OCI-LY7 (cell line): Measurements from ENCODE around the gene ABCG8. TPM values are rescaled to one million over a fixed set of nuclear protein-coding genes. Genes with fewer than 3 reads are reported as not detected.

ENCODE experiments used
- BruUV-seq: library from RNA; stranded (reverse); fragments of 400-500 nt; replicated peaks from 2 replicates; lab custom pipeline; 2021; lab: Mats Ljungman, UMichigan
- CTCF ChIA-PET: fragments of 300-600 bp; sonication (Branson Sonifier 250); formaldehyde crosslinking; loops from one replicate; lab custom pipeline; 2022; ENCODE audit warnings: antibody characterized with exemption; ENCODE audit not compliant: unreplicated experiment; lab: Charles Lee
- POLR2A ChIA-PET: fragments of 300-600 bp; sonication (Branson Sonifier 250); formaldehyde crosslinking; loops from one replicate; lab custom pipeline; 2022; ENCODE audit warnings: antibody characterized with exemption; lab: Charles Lee
- DNase-seq: peaks from one replicate; pipeline ENCODE4 v3.0.0-alpha.2; 2015; ENCODE audit warnings: low spot score
- H2AFZ ChIP-seq: fragments of 200-600 bp; sonication (generic), shearing (Covaris generic); 2 replicates; pipeline ENCODE4 v1.6.1; 2014; ENCODE audit warnings: mild to moderate bottlenecking, antibody characterized with exemption, low read length, moderate library complexity
- H3K27ac ChIP-seq: fragments of 200-600 bp; sonication (generic); 2 replicates; pipeline ENCODE4 v1.5.1; 2014; ENCODE audit warnings: mixed run types, low read depth, mild to moderate bottlenecking, moderate library complexity, low read length, inconsistent platforms; ENCODE audit not compliant: poor library complexity, severe bottlenecking
- H3K36me3 ChIP-seq: fragments of 200-600 bp; sonication (generic); 2 replicates; pipeline ENCODE4 v1.6.1; 2014; ENCODE audit warnings: mild to moderate bottlenecking, antibody characterized with exemption, low read length, moderate library complexity, mixed read lengths; ENCODE audit not compliant: insufficient read depth
- H3K4me1 ChIP-seq: fragments of 200-600 bp; sonication (generic); 2 replicates; pipeline ENCODE4 v1.5.1; 2014; ENCODE audit warnings: mild to moderate bottlenecking, low read length; ENCODE audit not compliant: insufficient read depth, poor library complexity, severe bottlenecking
- H3K4me2 ChIP-seq: fragments of 200-600 bp; sonication (generic); 2 replicates; pipeline ENCODE4 v1.6.1; 2014; ENCODE audit warnings: mild to moderate bottlenecking, low read length
- H3K4me3 ChIP-seq: fragments of 200-600 bp; sonication (generic); 2 replicates; pipeline ENCODE4 v1.5.1; 2014; ENCODE audit warnings: mild to moderate bottlenecking, low read depth, low read length; ENCODE audit not compliant: poor library complexity, severe bottlenecking
- H3K79me2 ChIP-seq: fragments of 200-600 bp; sonication (generic); 2 replicates; pipeline ENCODE4 v1.6.1; 2016; ENCODE audit warnings: low read depth, mild to moderate bottlenecking, low read length, moderate library complexity, mixed read lengths; ENCODE audit not compliant: insufficient read depth
- H3K9me2 ChIP-seq: fragments of 200-600 bp; sonication (generic); 2 replicates; pipeline ENCODE4 v1.6.1; 2016; ENCODE audit warnings: mild to moderate bottlenecking, low read length, mixed read lengths; ENCODE audit not compliant: insufficient read depth
- H3K9me3 ChIP-seq: fragments of 200-600 bp; sonication (generic); 2 replicates; pipeline ENCODE4 v1.6.1; 2014; ENCODE audit warnings: mild to moderate bottlenecking, mixed run types, low read length, mixed read lengths
- H4K20me1 ChIP-seq: fragments of 200-600 bp; sonication (generic); 2 replicates; pipeline ENCODE4 v1.6.1; 2014; ENCODE audit warnings: mild to moderate bottlenecking, antibody characterized with exemption, low read length, moderate library complexity, mixed read lengths; ENCODE audit not compliant: insufficient read depth
- EZH2phosphoT487 ChIP-seq: fragments of 200-600 bp; sonication (generic); IDR thresholded peaks from 2 replicates; pipeline ENCODE4 v1.6.1; 2018; ENCODE audit warnings: low read depth, borderline replicate concordance, mild to moderate bottlenecking, mixed run types, antibody characterized with exemption, low read length, moderate library complexity, mixed read lengths
- intact Hi-C: fragments of 100-400 bp; cut with micrococcal nuclease; formaldehyde crosslinking; loops from one replicate; pipeline ENCODE4 v1.10.0; 2022; ENCODE audit not compliant: unreplicated experiment
- total RNA-seq, 2 experiments: library from RNA; depleted of rRNA in 1 of 2; stranded (reverse); fragments of >200 nt in 1 of 2; shearing (Covaris generic) in 1 of 2; gene quantifications; 2 replicates each; pipeline ENCODE4 v1.2.3, GENCODE V29; 2014 to 2022
- TF ChIP-seq, protein P1 (sequence below): fragments of 200-600 bp; sonication (generic); conservative IDR thresholded peaks from 2 replicates; pipeline ENCODE4 v1.5.1; 2014; ENCODE audit warnings: mild to moderate bottlenecking, antibody characterized with exemption, low read length, moderate library complexity, mixed read lengths

ABCG8 gene
- total RNA-seq, 2 experiments from 2014 or later = not detected

DNA sequence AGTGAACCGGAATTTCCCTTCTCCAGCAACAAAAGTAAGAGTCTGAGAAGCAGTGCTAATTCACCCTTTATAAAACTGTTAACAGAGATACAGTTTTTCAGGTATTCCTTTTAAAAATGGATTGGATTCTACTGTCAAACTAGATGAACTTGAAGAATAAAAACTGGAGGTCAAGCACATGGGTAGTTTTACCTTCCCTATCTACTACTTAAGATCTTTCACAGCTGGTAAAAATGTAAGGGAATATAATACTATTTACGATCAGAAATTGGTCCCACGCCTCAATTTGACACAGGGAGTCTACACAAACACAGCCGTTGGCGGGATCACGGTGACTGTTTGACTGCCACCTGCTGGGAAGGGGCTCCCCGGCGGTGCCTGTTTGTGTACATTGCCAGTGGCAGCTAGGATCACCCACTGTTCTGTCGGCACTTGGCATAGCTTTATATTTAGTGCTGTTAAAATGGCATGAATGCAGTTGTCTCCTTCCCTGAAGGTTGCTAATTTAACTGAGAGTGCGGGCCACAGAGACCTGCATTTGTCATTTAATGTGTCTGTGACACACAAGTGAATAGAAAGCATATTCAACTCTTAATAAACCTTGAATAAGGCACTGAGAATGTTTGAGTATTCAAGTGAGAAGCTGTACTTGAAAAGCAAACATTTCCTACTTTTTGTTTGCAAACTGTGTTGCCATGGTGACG, 59.5 kb downstream of the ABCG8 start:
- Histone ChIP-seq H2AFZ (no peak overlapping the region), H4K20me1 (no peaks in the 10 kb centered on the region), H3K4me3 (no peak overlapping the region), H3K36me3 (peaks cover 99% of the 10 kb centered on the region), H3K9me2 (no peaks in the 10 kb centered on the region), H3K4me2 (no peak overlapping the region), H3K4me1 (no peaks in the 10 kb centered on the region), H3K79me2 (no peaks in the 10 kb centered on the region), H3K9me3 (no peaks in the 10 kb centered on the region), H3K27ac (no peak overlapping the region)
- BruUV-seq = no TSS peak
- DNase-seq = no peak
- TF ChIP-seq, protein P1, sequence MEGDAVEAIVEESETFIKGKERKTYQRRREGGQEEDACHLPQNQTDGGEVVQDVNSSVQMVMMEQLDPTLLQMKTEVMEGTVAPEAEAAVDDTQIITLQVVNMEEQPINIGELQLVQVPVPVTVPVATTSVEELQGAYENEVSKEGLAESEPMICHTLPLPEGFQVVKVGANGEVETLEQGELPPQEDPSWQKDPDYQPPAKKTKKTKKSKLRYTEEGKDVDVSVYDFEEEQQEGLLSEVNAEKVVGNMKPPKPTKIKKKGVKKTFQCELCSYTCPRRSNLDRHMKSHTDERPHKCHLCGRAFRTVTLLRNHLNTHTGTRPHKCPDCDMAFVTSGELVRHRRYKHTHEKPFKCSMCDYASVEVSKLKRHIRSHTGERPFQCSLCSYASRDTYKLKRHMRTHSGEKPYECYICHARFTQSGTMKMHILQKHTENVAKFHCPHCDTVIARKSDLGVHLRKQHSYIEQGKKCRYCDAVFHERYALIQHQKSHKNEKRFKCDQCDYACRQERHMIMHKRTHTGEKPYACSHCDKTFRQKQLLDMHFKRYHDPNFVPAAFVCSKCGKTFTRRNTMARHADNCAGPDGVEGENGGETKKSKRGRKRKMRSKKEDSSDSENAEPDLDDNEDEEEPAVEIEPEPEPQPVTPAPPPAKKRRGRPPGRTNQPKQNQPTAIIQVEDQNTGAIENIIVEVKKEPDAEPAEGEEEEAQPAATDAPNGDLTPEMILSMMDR = peak; percentile 40; the same call in 1 of the 2 replicates
- TF ChIP-seq EZH2phosphoT487 = no peak
- ChIA-PET POLR2A (no interaction called here), CTCF (no interaction called here)
- intact Hi-C loops = no loop called here

DNA sequence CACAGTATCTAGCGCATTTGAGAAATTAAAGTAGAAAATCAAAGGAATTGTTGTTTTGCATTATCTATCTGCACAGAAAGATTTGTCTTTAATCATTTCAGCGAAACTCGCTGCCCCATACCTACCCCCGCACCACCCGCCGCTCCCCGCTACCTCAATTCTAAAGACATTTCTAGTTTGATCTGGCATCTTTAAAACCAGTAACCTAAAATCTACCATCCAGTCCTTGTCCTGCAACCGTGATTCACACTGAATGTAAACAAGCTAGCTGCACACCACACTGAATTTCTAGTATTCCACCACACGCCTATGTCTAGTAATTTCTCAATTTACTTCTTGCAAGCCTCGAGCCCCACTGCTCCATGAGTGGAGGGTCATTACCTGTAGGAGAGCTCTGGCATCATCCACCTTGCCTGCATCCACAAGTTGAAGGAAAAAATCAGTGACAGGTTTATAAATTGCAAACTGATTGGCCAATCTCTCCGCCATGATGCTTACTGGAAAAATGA, 60.1 kb downstream of the ABCG8 start:
- H3K4me2 ChIP-seq = no peak overlapping the region
- H2AFZ ChIP-seq = no peak overlapping the region
- H3K36me3 ChIP-seq = peaks cover 98% of the 10 kb centered on the region
- TF ChIP-seq EZH2phosphoT487 = no peak
- TF ChIP-seq, protein P1 = no peak
- H4K20me1 ChIP-seq = no peaks in the 10 kb centered on the region
- H3K4me1 ChIP-seq = no peaks in the 10 kb centered on the region
- CTCF ChIA-PET = no interaction called here
- H3K4me3 ChIP-seq = no peak overlapping the region
- no peak overlapping the region for H3K27ac ChIP-seq
- H3K79me2 ChIP-seq = no peaks in the 10 kb centered on the region
- no TSS peak for BruUV-seq
- POLR2A ChIA-PET = no interaction called here
- no peak for DNase-seq
- intact Hi-C loops = no loop called here
- no peaks in the 10 kb centered on the region for H3K9me3 ChIP-seq
- H3K9me2 ChIP-seq = no peaks in the 10 kb centered on the region

DNA sequence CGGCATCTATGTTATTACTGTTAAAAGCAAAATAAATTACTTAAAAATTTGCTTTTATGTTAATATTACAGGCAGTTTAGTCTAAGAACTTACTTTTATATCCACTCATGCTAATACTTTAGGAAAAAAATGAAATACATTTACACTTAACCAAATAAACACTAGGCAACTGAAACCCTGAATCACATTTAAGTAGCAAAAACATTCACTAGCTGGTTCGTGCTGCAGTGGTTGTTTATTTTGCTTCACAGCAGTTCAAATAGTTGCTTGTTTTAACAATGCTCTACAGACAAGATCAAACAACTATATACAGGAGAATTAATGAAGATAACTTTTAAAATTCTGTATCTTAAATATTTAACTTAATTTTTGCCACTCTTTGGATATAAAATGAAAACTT, 60.8 kb downstream of the ABCG8 start:
- Histone ChIP-seq H4K20me1 (no peaks in the 10 kb centered on the region), H3K9me3 (no peaks in the 10 kb centered on the region), H2AFZ (no peak overlapping the region), H3K4me2 (no peak overlapping the region), H3K4me3 (no peak overlapping the region), H3K4me1 (no peaks in the 10 kb centered on the region), H3K79me2 (no peaks in the 10 kb centered on the region), H3K9me2 (no peaks in the 10 kb centered on the region), H3K36me3 (peaks cover 98% of the 10 kb centered on the region), H3K27ac (no peak overlapping the region)
- no TSS peak for BruUV-seq
- ChIA-PET POLR2A (no interaction called here), CTCF (no interaction called here)
- no peak for DNase-seq
- TF ChIP-seq, protein P1 = no peak
- no peak for TF ChIP-seq EZH2phosphoT487
- intact Hi-C loops = no loop called here
